Stimulated activated naive CD4-positive, alpha-beta T cell (primary cell): Measurements from ENCODE around the gene FREM1.

ENCODE experiments used
- DNase-seq, 6 experiments: peaks; one replicate each; lab custom pipeline; 2025; lab: John Stamatoyannopoulos, UW

The FREM1 gene

DNA sequence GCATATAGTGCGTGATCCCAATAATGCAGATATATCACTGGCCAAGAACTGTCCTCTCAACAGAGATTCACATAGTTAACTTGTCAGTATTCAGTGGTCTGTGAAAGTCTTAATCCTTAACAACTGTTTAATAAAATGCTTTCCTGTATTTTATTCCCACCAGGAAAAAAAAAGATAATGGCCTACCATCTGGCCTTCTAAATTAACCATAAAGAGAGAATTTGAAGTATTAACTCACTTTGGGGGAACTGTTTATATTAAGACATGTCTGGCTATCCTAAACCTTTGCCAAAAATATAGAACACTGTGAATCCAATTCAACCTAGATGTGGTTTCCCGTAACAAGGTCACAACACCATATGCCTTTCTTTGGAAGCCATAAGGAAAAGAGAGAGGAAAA is 818 bp upstream of the FREM1 start:
- DNase-seq, result no peak

GRCh38 chr9:14909601-14909960 is 647 bp downstream of the FREM1 start:
- DNase-seq, result no peak

DNA sequence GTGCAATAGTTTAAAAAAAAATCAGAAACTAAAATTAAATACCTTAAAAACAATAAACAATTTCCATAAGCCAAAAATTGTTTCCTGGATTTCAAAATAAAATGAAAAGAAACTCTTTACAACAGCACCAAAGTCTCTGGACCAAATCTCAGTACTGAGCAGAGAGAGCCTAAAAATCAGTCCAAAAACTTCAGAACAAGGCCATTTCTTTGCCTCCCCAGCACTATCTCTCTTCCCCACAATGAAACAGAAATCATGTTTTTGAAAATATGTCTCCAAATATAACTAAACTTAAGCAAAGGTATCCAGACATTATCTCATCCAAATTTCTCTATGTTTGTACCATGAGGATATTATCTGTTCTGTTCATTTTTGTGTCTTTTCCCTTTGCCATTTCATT is 1.0 kb downstream of the FREM1 start:
- no peak for DNase-seq

GRCh38 chr9:14908295-14909180 is 1.7 kb downstream of the FREM1 start:
- DNase-seq, result no peak

GRCh38 chr9:14907696-14908095 is 2.5 kb downstream of the FREM1 start:
- no peak for DNase-seq

DNA sequence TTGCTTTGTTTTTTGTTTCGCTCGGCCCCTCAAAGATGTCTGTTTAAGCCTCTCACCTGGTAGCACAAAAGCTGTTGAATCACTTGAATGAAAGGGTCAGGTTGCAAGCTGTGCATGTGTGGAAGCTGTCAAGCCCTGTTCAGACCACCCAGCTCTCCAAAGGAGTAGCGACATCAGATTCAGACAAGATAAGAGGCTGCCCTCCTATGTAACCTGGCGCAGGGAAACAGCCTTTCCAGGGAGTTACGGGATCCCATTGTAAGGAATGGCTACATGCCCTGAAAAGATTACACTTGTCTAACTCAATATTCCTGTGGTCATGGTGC is 2.9 kb downstream of the FREM1 start:
- no peak for DNase-seq

GRCh38 chr9:14906644-14907359 is 3.4 kb downstream of the FREM1 start:
- DNase-seq, result no peak

DNA sequence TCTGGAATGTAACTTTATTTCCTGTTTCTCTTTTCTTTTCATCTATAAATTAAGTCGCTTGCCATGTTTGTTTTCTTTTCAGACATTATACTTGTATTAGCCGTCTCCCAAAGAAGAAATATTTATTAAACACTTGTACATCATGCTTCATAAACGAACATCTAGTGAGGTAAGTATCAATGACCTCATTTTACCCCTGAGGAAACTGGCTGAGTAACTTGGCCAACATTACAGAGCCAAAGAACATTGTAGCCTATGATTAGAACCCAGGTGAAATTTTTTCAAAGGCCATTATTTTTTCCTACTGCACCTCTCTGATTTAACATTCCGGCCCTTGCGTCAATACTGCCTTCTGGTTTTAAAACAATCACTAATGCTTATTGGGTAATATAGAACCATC is 4.2 kb downstream of the FREM1 start:
- DNase-seq, result no peak

DNA sequence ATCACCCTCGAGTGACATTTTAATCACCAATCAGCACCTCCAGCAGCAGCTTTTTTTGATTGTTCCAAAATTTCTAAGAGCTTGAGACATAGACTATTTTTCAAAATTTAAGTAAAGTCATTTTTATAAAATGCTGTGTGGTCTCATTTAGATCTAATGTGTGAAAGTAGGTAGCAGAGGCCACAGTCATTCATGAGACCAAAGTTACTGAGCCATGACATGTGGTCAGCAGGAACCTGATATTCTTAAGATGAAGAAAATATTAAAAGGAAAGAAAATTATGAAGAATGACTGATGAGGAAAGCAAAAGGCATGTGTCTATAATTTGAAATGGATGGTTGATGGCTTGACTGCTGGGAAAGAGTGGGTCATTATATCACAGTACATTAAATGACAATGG is 7.2 kb downstream of the FREM1 start:
- no peak for DNase-seq

DNA sequence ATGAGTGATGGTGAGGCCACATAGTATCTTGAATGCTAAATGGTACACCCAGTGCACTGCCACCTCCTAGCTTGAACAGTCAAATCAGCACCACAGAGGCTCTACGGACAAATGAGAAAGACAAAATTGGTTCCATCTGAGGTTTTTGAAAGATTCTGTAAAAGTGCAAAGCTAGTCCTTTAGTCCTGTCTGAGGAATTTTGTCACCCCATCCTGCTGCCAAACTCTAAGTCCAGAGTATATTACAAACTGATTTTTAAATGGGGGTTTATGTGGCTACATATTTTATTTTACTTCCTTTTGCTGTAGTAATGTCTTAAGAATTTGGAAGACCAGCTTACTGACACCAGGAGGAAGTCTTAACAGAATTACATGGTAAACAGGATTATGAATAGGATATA is 7.7 kb downstream of the FREM1 start:
- no peak for DNase-seq

DNA sequence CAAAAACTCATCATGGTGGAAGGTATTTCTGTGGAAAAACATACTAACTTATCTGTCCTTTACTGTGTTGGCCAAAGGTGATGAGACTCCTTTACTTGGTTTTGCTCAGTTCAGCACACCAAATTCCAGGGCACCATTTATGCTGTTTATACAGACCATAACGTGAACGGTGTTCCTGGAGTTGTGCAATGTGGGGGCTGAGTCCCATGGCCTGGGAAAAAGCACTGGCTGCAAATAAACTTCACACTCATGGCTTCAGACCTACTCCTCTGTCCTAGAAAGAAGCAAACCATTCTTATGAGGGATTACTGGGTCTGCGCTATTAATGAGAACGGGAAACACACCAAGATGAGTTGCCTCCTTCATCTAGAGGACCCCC is 10.4 kb downstream of the FREM1 start:
- no peak for DNase-seq

DNA sequence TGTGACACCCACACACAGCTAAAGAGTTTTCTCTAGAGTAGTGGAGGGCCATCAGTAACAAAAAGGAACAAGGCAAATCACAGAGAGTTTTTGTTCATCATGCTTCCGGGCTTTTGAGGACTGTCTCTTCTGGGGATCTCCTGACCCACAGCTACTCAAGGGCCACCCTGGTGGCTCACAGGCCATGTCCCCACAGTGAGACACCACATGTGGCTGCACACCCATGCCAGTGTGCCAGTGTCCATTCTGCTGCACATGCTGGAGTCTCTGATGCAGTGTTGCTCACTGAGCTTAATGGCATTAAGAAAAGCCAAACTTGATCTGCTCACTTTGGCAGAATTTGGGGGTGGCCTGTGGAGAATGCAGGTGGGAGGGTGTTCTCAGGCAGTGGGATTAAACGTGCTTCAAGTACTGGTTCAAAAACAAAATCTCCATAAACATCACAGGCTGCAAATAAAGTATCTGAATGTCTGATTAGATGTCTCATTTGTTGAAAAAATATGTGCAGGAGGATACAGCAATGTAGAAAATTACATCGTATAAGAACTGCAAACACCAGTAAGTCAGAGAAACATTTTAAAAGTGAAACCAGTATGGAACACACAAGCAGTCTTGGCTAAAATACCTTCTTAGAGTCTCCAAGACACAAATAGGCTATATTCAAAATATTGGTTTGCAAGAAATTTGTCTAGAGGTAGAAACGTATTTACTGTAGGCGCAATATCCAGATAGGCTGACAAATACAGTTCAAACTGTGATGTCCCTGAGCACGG is 11.0 kb downstream of the FREM1 start:
- no peak for DNase-seq

DNA sequence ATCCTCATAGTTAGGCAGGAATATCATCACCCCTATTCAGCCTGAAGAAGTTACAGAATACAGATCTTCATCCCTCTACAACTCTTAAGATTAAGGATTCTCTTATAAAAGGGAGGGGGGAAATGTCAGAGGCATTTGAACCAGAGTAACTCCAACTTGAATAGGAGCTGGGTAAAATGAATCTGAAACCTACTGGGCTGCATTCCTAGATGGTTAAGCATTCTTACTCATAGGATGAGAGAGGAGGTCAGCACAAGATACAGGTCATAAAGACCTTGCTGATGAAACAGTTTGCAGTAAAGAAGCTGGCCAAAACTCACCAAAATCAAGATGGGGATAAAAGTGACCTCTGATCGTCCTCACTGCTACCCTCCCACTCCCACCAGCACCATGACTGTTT is 14.4 kb downstream of the FREM1 start:
- no peak for DNase-seq

- DNase-seq, result no peak
Measured at GRCh38 chr9:14893280-14893679, 16.9 kb downstream of the FREM1 start.

DNA sequence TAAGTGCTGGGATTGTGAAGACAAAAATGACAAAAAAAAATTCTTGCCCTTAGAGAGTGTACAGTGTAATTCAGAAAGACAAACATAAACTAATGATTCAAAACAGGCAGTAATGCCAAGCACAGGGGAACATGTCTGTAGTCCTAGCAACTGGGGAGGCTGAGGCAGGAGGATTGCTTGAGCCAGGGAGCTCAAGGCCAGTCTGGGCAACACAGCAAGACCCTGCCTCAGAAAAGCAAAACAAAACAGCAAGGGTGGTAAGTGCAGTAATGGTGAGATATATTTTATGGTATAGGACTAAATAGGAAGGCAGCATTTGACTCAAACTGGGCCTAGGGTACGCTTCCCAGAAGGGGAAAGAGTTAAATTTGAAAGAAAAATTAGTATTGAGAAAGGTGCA is 18.9 kb downstream of the FREM1 start:
- DNase-seq, result no peak

- DNase-seq, result no peak
Measured at GRCh38 chr9:14889451-14889850, 20.8 kb downstream of the FREM1 start.

DNA sequence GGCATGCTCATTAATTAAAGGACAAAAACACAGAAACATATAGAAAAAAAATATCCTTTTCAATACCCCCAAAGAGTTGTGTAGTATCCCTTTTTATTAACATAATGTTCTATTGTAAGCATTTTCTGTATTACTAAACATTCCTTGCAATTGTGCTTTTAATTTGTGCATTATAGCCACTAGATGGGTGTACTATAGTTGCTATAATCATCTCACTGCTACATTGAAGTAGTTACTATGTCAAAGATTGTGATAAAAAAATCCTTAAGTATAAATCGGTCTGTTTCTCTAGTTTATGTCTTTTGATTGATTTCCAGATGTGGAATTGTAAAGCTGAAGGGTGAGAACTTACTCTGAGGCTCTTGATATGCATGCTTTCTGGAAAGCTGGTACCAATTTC is 21.4 kb downstream of the FREM1 start:
- DNase-seq, result no peak

- DNase-seq, result no peak
Measured at GRCh38 chr9:14888272-14888671, 22.0 kb downstream of the FREM1 start.

- DNase-seq, result no peak
Measured at GRCh38 chr9:14887149-14887548, 23.1 kb downstream of the FREM1 start.

GRCh38 chr9:14883310-14883944 is 26.8 kb downstream of the FREM1 start:
- DNase-seq, result no peak

- DNase-seq, result no peak
Measured at GRCh38 chr9:14882090-14882489, 28.1 kb downstream of the FREM1 start.

GRCh38 chr9:14881006-14881405 is 29.2 kb downstream of the FREM1 start:
- no peak for DNase-seq

DNA sequence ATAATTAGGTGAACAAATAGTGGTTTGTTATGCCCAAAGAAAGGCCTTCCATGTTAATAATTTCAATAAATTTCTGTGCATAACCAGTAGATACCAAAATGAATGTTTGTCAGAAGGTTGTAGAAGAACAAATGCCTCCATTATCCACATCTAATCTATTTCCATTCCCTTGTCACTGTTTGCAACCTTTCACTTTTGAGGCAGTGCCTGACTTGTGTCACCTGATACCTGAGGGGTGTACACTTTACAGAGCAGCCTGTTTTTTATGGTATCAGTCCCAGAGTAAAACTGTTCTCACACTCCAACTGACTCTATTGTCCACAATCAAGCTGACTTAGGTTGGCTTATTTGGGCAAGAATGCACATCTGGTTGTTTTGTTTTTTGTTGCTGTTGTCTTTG is 40.1 kb downstream of the FREM1 start:
- no peak for DNase-seq
